Mesenchymal stem cell (in vitro differentiated cells and primary cell): ENCODE results near the gene TMEM187.
A peak's percentile ranks its signal among the peaks of the same experiment; 100 is the strongest.

Experiments used
- DNase-seq: peaks from one replicate; pipeline ENCODE4 v3.0.0-alpha.2; 2013
- H2AFZ ChIP-seq: one replicate; pipeline ENCODE4 v1.6.1; 2013; ENCODE audit warnings: low read depth, mild to moderate bottlenecking, control low read depth, inconsistent platforms, low read length, moderate library complexity
- H2AK5ac ChIP-seq: 2 replicates; pipeline ENCODE4 v1.6.1; 2013; ENCODE audit warnings: low read length, moderate library complexity, mild to moderate bottlenecking, inconsistent platforms; ENCODE audit not compliant: severe bottlenecking
- H2BK120ac ChIP-seq: one replicate; pipeline ENCODE4 v1.6.1; 2013; ENCODE audit warnings: low read depth, mild to moderate bottlenecking, inconsistent platforms, low read length, moderate library complexity
- H2BK12ac ChIP-seq, 2 experiments: one replicate each; pipeline ENCODE4 v1.6.1; 2013; ENCODE audit warnings: inconsistent platforms in 2 of 2, low read length in 2 of 2, mild to moderate bottlenecking in 2 of 2, moderate library complexity in 2 of 2, control low read depth in 1 of 2
- H2BK15ac ChIP-seq: one replicate; pipeline ENCODE4 v1.6.1; 2013; ENCODE audit warnings: mild to moderate bottlenecking, low read depth, inconsistent platforms; ENCODE audit not compliant: poor library complexity, severe bottlenecking
- H2BK5ac ChIP-seq: 2 replicates; pipeline ENCODE4 v1.6.1; 2013; ENCODE audit warnings: low read depth, mild to moderate bottlenecking, low read length, control low read depth, inconsistent platforms; ENCODE audit not compliant: poor library complexity, severe bottlenecking
- H3K14ac ChIP-seq, 2 experiments: one replicate each; pipeline ENCODE4 v1.6.1; 2013; ENCODE audit warnings: inconsistent platforms in 2 of 2, low read length in 2 of 2, control low read depth in 1 of 2, mild to moderate bottlenecking in 1 of 2, moderate library complexity in 1 of 2
- H3K18ac ChIP-seq, 2 experiments: one replicate each; pipeline ENCODE4 v1.6.1; 2013; ENCODE audit warnings: inconsistent platforms in 2 of 2, low read length in 2 of 2, control low read depth in 1 of 2, low read depth in 1 of 2, mild to moderate bottlenecking in 1 of 2
- H3K23ac ChIP-seq, 2 experiments: one replicate each; pipeline ENCODE4 v1.6.1; 2013; ENCODE audit warnings: inconsistent platforms in 2 of 2, low read length in 2 of 2, mild to moderate bottlenecking in 2 of 2, moderate library complexity in 2 of 2, control low read depth in 1 of 2
- H3K27ac ChIP-seq: 2 replicates; pipeline ENCODE4 v1.5.1; 2013; ENCODE audit warnings: mild to moderate bottlenecking, moderate library complexity, low read length, control low read depth, inconsistent platforms; ENCODE audit not compliant: poor library complexity, severe bottlenecking
- H3K27me3 ChIP-seq, 2 experiments: 2 replicates each; pipeline versions ENCODE4 v1.6.1 to v1.7.0; 2013; ENCODE audit warnings: low read length in 2 of 2, mild to moderate bottlenecking in 2 of 2, moderate library complexity in 2 of 2, control low read depth in 1 of 2, inconsistent platforms in 1 of 2; ENCODE audit not compliant: control insufficient read depth in 1 of 2, insufficient read depth in 1 of 2
- H3K36me3 ChIP-seq, 2 experiments: 2 replicates each; pipeline versions ENCODE4 v1.6.1 to v1.7.0; 2013; ENCODE audit warnings: low read length in 2 of 2, control low read depth in 1 of 2, inconsistent platforms in 1 of 2, low read depth in 1 of 2, mild to moderate bottlenecking in 1 of 2; ENCODE audit not compliant: insufficient read depth in 2 of 2, control insufficient read depth in 1 of 2
- H3K4ac ChIP-seq, 2 experiments: one replicate each; pipeline ENCODE4 v1.6.1; 2013; ENCODE audit warnings: inconsistent platforms in 2 of 2, low read length in 2 of 2, mild to moderate bottlenecking in 2 of 2, moderate library complexity in 2 of 2, control low read depth in 1 of 2, low read depth in 1 of 2
- H3K4me1 ChIP-seq: 2 replicates; pipeline ENCODE4 v1.6.1; 2013; ENCODE audit warnings: low read depth, low read length, control low read depth; ENCODE audit not compliant: control insufficient read depth, insufficient read depth
- H3K4me2 ChIP-seq: 2 replicates; pipeline ENCODE4 v1.6.1; 2013; ENCODE audit warnings: low read length, mild to moderate bottlenecking, inconsistent platforms; ENCODE audit not compliant: poor library complexity, severe bottlenecking
- H3K4me3 ChIP-seq, 2 experiments: 2 replicates each; pipeline versions ENCODE4 v1.5.1 to v1.7.0; 2013; ENCODE audit warnings: low read length in 2 of 2, mild to moderate bottlenecking in 2 of 2, control low read depth in 1 of 2, low read depth in 1 of 2; ENCODE audit not compliant: insufficient read depth in 1 of 2
- H3K79me1 ChIP-seq: replicated peaks from 2 replicates; pipeline ENCODE4 v1.6.1; 2013; ENCODE audit warnings: mild to moderate bottlenecking, control low read depth, low read length, inconsistent platforms; ENCODE audit not compliant: poor library complexity, severe bottlenecking
- H3K9ac ChIP-seq: 2 replicates; pipeline ENCODE4 v1.7.0; 2013; ENCODE audit warnings: mild to moderate bottlenecking, low read length, moderate library complexity
- H3K9me3 ChIP-seq: 2 replicates; pipeline ENCODE4 v1.7.0; 2013; ENCODE audit warnings: mild to moderate bottlenecking, low read length; ENCODE audit not compliant: control insufficient read depth
- H4K8ac ChIP-seq: one replicate; pipeline ENCODE4 v1.6.1; 2013; ENCODE audit warnings: inconsistent platforms, mild to moderate bottlenecking, low read length, moderate library complexity
- H4K91ac ChIP-seq: one replicate; pipeline ENCODE4 v1.6.1; 2013; ENCODE audit warnings: mild to moderate bottlenecking, low read length, inconsistent platforms
- WGBS: methylation state at CpG from one replicate; pipeline ENCODE4 v1.1.7; 2013; ENCODE audit warnings: mixed read lengths; 5-methylcytosine and 5-hydroxymethylcytosine counted together

Gene TMEM187

DNA sequence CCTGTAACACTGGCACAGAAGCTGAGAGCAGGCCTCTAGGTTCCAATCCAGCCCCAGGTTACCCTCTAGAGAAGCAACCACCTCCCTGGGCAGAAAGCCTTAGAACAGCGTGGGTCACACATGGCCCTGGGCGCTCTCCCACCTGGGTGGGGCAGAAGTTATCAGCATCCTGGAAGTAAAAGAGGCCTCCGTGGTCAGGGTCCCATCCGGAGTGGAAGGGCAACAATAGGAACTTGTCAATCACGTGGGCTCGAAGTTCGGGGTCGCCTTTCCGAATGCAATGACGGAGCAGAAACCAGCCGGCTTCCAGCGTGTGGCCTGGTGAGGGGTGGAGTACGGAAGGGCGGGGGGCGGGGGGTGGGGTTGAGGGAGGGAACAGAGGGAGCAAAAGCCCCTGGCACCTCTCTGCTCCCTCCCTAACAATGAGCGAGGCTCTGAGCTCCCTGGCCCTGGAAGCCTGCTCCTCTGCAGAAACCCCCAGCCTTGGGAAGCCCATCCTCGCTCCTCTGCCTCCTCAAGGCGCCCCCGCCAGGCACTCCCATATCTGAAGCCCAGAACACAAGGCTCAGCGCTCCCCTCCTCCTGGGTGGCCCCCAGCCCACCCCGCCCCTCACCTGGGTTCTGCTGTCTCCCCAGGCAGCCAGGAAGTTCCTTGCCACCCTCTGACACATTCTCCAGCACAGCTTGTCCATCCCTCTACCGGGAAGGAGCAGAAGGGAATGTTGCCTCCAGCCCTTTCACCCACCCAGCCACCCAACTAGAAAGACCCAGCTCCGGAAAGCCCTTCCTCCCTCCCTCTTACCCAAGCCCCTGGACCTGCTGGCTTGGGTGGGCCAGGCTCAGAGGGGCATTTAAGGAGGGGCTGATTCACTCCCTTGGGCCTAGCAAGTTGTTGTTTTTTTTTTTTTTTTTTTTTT is 31.0 kb upstream of the TMEM187 start:
- Histone ChIP-seq H3K18ac (peak overlapping the region in 1 of 2 experiments; percentile 24), H3K27ac (no peak overlapping the region), H2BK5ac (no peak overlapping the region), H3K4me3 (peak overlapping the region in 1 of 2 experiments; percentile 46), H3K14ac (no peak overlapping the region), H4K91ac (no peak overlapping the region), H4K8ac (no peak overlapping the region), H3K4me1 (peaks cover 12% of the 10 kb centered on the region), H3K36me3 (peaks cover 0 to 6% of the 10 kb centered on the region in 2 experiments), H2AFZ (no peak overlapping the region), H3K9me3 (no peaks in the 10 kb centered on the region), H3K27me3 (peaks cover 0 to 14% of the 10 kb centered on the region in 2 experiments), H2BK15ac (no peak overlapping the region), H2AK5ac (no peak overlapping the region), H3K23ac (no peak overlapping the region), H2BK120ac (no peak overlapping the region), H3K4ac (no peak overlapping the region), H3K79me1 (no peaks in the 10 kb centered on the region), H3K4me2 (no peak overlapping the region), H2BK12ac (no peak overlapping the region), H3K9ac (peak overlapping the region; percentile 54)
- WGBS = 75% methylated on average over 9 of the region's 23 CpGs
- DNase-seq = no peak

GRCh38 chrX:153944140-153944799 is 28.3 kb upstream of the TMEM187 start, which contains the start of gene RENBP:
TSS of gene RENBP (minus strand) at chrX:153944643. CDS start at chrX:153944610, 33 bp downstream.
- Histone ChIP-seq H2BK5ac (no peak within 1 kb of the TSS), H2BK120ac (peak within 1 kb of the TSS; percentile 79), H3K23ac (no peak within 1 kb of the TSS), H2AFZ (peak within 1 kb of the TSS; percentile 36), H3K4me3 (no peak within 1 kb of the TSS), H3K14ac (peak within 1 kb of the TSS in 1 of 2 experiments; percentile 91), H3K9me3 (no peaks in the 10 kb centered on the region), H3K4me1 (peaks cover 21% of the 10 kb centered on the region), H4K8ac (peak within 1 kb of the TSS; percentile 90), H2BK12ac (peak within 1 kb of the TSS; percentile 39 to 96), H3K79me1 (no peaks in the 10 kb centered on the region), H3K9ac (peak within 1 kb of the TSS; percentile 51), H3K4me2 (peak within 1 kb of the TSS; percentile 47), H4K91ac (peak within 1 kb of the TSS; percentile 94), H3K18ac (peak within 1 kb of the TSS; percentile 54 to 97), H3K4ac (peak within 1 kb of the TSS; percentile 98 to 99), H2BK15ac (peak within 1 kb of the TSS; percentile 93), H3K36me3 (peaks cover 15 to 26% of the 10 kb centered on the region in 2 experiments), H3K27ac (no peak within 1 kb of the TSS), H3K27me3 (peaks cover 0 to 14% of the 10 kb centered on the region in 2 experiments), H2AK5ac (no peak within 1 kb of the TSS)
- no peak for DNase-seq
- whole genome bisulfite sequencing = 42% methylated on average over 19 of the region's 31 CpGs

GRCh38 chrX:153944800-153945150 is 27.8 kb upstream of the TMEM187 start:
- Histone ChIP-seq H2AFZ (peak overlapping the region; percentile 36), H2BK5ac (no peak overlapping the region), H3K4ac (no peak overlapping the region), H2BK120ac (no peak overlapping the region), H3K4me3 (no peak overlapping the region), H3K27ac (no peak overlapping the region), H2BK15ac (no peak overlapping the region), H3K18ac (peak overlapping the region in 1 of 2 experiments; percentile 21), H3K23ac (no peak overlapping the region), H4K91ac (no peak overlapping the region), H3K4me2 (peak overlapping the region; percentile 47), H3K27me3 (peaks cover 0 to 10% of the 10 kb centered on the region in 2 experiments), H2AK5ac (no peak overlapping the region), H3K79me1 (no peaks in the 10 kb centered on the region), H4K8ac (peak overlapping the region; percentile 52), H3K14ac (no peak overlapping the region), H3K9me3 (no peaks in the 10 kb centered on the region), H3K4me1 (peaks cover 26% of the 10 kb centered on the region), H2BK12ac (peak overlapping the region in 1 of 2 experiments; percentile 96), H3K36me3 (peaks cover 20 to 31% of the 10 kb centered on the region in 2 experiments), H3K9ac (no peak overlapping the region)
- 66% methylated on average over 6 of the region's 6 CpGs for WGBS
- no peak for DNase-seq
